ENCODE data around the gene PNMA5.
A peak's percentile ranks its signal among the peaks of the same experiment; 100 is the strongest.

Gene PNMA5

DNA sequence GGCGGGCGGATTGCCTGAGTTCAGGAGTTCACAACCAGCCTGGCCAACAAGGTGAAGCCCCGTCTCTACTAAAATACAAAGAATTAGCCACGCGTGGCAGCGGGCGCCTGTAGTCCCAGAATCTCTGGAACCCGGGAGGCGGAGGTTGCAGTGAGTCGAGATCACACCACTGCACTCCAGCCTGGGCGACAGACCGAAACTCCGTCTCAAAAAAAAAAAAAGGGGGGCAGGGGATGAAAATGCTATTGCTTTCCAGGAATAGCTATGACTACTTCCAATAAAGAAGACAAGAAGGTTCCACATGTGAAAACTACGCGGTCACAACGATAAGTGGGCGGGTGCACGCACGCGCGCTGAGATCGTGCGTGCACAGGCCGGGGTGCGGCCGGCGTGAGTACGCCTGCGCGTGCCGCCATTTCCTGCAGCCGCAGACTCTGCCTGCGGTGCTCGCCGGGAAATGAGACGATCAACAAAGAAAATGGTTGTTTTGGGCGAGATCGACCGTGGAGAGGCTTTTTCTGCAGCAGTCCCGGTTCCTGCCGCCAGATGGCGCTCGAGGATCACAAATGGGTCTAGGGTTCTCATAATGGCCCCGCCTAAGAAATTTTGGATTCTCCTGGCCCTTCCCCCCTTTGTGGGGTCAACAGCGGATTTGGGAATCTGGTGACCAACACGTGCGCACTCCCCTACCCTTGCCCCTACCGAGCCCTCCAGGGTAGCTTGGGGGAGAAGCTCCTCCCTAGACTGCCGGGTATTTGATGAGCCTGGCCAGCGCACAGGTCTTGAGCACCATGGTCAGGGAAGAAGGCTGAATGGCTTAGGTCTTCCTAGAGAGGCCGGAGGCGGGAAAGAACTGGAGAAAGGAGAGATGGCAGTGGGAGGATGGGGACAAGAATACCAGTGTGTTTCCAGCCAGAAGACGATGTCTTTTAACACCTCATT is 35.1 kb downstream of the PNMA5 start:
- DNase-seq (ENCODE audit: low read depth) = peak; percentile 90

DNA sequence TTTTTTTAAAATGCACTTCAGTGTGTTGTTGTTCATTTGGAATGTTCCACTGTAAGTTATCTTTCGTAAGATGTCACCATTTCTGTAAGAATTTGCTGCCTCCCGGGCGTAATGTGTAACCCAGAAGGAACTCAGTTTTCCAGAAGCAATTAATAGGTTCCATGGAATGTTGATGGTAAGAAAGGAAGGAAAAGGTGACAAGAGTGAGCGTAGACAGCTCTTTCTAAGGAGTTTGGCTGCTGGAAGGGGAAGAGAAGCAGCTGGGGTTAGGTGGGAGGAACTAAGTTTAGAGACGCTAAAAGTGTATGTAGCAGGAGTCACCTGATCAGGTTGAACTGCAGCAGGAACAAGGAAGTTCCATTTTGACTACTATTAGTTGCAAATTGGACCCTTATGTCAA is 35.9 kb downstream of the PNMA5 start:
- DNase-seq (ENCODE audit: low read depth) = no peak

DNA sequence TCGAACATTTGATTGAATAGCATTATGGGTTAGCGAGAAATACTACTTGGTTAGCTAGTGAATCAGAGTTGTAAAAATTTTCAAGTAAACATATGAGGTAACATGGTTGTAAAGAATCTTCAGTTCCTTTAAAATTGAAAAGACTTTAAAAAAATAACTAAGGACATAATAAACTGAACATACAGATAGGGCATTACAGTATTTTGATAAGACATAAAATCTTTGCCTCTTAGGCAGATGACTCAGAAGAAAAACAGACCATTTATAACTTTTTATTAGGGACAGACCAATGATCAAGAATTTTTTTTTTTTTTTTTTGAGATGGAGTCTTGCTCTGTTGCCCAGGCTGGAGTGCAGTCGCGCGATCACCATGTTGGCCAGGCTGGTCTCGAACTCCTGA is 43.1 kb downstream of the PNMA5 start:
- no peak for DNase-seq (ENCODE audit: low read depth)

DNA sequence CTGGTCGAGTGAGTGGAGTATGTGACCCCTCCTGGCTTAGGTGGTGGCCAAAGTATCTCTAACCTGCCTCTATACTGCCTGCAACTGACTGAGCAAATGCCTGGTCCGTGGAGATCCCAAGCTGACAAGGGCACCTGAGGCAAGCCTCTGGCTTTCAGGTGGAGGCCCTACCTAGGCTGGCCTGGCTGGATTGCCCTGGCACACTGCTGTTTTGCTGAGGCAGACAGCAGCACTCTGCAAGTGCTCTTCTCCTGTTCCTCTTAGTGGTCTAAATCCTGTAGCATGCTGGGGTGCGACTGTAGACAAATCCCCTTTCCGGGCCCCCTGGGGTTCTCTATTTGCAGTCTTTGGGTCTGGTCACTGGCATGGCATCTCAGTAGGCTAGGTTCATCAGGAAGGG is 44.8 kb downstream of the PNMA5 start:
- no peak for DNase-seq (ENCODE audit: low read depth)

DNA sequence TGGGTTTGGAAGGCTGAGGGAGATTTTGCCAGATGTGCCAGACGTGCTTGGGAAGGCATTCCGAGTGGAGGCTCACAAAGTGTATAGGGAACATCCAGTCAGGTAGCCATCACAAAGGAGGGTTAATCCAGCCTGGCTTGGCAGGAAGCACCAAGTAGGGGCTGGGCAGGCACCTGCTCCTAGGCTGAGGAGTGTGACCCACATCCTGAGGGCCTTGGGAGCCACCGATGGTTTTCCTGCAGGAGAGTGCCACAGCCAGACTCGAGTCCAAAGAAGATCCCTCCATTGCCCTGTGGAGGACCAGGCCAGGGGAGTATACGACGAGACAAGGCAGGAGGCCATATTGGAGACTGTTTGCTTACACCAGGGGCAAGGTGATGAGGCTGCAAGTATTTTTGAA is 47.2 kb downstream of the PNMA5 start:
- DNase-seq (ENCODE audit: low read depth) = no peak

DNA sequence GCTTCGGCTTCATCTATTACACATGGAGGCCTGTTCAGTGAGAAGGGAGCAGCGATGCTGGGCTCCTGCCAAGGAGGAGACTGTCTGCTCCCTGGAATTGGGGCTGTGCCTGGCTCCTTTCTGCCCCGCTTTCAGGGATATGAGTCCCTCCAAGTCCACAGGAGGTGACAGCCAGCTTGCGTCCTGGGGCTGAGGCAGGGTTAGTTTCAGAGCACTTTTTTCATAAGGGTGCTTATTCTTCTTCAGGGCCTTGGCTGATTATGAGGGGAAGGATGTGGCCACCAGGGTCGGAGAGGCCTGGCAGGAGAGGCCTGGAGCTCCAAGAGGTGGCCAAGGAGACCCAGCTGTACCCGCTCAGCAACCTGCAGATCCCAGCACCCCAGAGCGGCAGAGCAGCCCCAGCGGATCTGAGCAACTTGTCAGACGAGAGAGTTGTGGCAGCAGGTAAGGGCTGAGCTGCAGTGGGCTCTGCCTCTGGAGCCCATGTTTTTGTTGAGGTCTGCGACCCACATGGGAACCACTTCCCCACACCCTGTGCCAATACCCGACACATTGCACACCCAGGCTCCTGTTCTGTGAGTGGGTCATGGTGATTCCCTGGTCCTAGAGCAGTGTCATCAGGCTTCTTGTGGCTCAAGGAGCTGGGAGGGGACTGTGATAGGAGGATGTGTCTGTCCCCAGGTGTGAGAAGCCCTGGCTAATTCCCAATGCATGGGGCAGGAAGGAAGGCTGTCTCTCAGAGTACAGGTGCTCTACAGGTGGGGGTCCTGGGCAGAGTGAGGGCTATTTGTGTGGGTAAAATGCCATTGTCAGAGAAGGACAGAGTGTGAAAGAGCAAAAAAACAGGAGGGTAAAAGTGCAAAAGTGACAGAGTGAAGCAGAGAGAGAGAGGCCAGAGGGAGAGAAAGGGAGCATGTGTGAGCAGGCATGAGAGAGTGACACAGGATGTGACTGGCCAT is 48.6 kb downstream of the PNMA5 start:
- DNase-seq (ENCODE audit: low read depth) = no peak

DNA sequence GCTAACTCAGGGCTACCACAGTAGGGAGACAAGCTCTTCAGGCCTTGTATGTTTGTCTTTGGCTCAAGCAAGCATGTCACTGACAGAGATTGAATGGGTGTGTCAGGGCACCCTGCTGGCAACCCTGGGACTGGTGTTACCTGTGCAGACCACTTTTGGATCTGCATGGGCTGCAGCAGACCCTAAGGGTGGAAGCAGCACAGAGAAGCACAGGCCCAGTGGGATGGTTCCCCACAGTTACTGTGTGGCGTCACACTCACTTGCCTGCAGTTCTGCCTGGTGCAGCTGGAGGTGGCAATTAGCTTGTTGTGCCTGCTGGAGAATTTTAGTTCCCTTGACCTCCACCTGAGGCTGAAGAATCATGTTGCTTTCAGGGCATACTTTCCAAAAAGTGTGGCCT is 50.1 kb downstream of the PNMA5 start:
- DNase-seq (ENCODE audit: low read depth) = no peak

DNA sequence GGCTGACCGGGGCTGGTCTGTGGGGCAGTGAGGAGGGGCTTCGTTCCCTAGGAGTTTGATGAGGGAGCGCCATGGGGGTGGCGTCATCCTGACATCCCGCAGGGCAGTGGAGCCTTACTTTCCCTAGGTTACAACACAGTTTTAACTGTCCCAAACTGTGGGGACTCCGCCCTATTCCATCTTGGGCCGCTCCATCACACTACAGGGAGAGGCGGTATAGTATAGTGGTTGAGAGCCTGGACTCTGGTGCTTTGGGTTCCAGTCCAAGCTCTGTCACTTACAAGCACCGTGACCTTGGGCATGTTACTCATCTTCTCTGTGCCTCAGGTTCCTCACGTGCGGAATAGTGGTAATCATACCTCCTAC is 51.9 kb downstream of the PNMA5 start:
- DNase-seq (ENCODE audit: low read depth) = no peak

DNA sequence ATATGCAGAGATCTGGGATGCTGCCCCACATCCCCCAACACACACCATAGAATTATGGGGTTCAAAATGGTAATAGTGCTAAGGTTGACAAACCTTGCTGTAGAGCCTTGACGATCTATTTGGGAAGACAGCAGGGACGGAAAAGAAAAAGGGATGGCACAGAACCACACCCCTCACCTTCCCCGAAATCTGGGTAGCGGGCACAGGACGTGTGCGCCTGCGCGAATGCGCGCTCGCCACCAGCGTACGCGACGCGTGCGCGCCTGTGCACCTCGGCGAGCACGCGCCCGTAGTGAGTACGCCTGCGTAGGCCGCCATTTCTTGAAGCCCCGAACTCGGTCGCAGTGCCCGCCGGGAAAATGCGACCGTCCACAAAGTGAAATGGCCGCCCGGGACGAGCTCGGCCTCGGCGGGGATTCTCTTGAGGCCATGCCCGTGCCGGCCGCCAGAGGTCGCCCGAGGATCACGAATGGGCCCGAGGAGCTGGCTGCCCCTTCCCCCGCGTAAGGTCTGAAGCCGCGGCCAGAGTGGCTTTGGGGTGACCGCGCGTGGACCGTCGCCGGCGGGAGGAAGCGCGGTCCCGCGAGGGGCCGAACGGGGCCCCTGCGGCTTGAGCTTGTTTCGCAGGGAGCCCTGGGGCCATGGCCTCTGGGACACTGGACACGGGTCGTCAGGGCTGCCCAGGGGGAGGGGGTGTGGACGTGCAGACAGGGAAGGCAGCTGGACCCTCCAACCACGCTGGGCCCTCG is 52.4 kb downstream of the PNMA5 start:
- peak; percentile 77 for DNase-seq (ENCODE audit: low read depth)

All from activated gamma-delta T cell treated with anti-CD3 and anti-CD28 coated beads, Interleukin-2, amount 50 U/mL, for 16 hours (primary cell).